Mucosa of rectum (tissue), 2 donors: ENCODE measurements around the gene FBXL17.

Source experiments
- H3K27ac ChIP-seq, 2 donors: one replicate each; pipeline ENCODE4 v1.7.0; 2013; ENCODE audit warnings: inconsistent platforms in 2 of 2, low read depth in 2 of 2, low read length in 2 of 2
- H3K27me3 ChIP-seq, 2 donors: one replicate each; pipeline ENCODE4 v1.7.0; 2013; ENCODE audit warnings: low read length in 2 of 2; ENCODE audit not compliant: control insufficient read depth in 2 of 2, insufficient read depth in 2 of 2
- H3K36me3 ChIP-seq, 2 donors: one replicate each; pipeline ENCODE4 v1.7.0; 2013; ENCODE audit warnings: low read length in 2 of 2; ENCODE audit not compliant: control insufficient read depth in 2 of 2, insufficient read depth in 2 of 2
- H3K4me1 ChIP-seq, 2 donors: one replicate each; pipeline ENCODE4 v1.7.0; 2013; ENCODE audit warnings: low read length in 2 of 2, mild to moderate bottlenecking in 1 of 2; ENCODE audit not compliant: control insufficient read depth in 2 of 2, insufficient read depth in 2 of 2
- H3K4me3 ChIP-seq, 2 donors: one replicate each; pipeline ENCODE4 v1.7.0; 2013; ENCODE audit warnings: low read length in 2 of 2
- H3K9ac ChIP-seq, 2 donors: one replicate each; pipeline ENCODE4 v1.7.0; 2013; ENCODE audit warnings: low read length in 2 of 2, low read depth in 1 of 2, mild to moderate bottlenecking in 1 of 2
- H3K9me3 ChIP-seq, 2 donors: one replicate each; pipeline ENCODE4 v1.7.0; 2013; ENCODE audit warnings: low read length in 2 of 2; ENCODE audit not compliant: control insufficient read depth in 2 of 2
- donor health status: healthy.
- donor health status: Normal muscosa, but diverticular disease.

Gene FBXL17

DNA sequence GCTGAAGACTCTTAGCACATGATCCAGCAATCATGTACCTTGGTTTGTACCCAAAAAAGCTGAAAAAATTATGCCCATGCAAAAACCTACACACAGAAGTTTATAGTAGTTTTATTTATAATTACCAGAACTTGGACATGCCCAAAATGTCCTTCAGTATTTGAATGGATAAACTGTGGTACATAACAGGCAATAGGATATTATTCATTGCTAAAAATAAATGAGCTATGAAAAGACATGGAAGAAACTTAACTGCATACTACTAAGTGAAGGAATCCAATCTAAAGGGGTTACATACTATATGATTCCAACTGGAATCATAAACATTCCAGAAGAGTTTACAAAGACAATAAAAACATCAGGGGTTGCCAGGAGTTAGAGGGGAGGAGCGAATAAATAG is 25.6 kb downstream of the FBXL17 start:
- Histone ChIP-seq H3K4me1 (no peaks in the 10 kb centered on the region), H3K4me3 (no peak overlapping the region), H3K27ac (no peak overlapping the region), H3K27me3 (no peaks in the 10 kb centered on the region), H3K9ac (no peak overlapping the region), H3K36me3 (no peaks in the 10 kb centered on the region), H3K9me3 (no peaks in the 10 kb centered on the region)

DNA sequence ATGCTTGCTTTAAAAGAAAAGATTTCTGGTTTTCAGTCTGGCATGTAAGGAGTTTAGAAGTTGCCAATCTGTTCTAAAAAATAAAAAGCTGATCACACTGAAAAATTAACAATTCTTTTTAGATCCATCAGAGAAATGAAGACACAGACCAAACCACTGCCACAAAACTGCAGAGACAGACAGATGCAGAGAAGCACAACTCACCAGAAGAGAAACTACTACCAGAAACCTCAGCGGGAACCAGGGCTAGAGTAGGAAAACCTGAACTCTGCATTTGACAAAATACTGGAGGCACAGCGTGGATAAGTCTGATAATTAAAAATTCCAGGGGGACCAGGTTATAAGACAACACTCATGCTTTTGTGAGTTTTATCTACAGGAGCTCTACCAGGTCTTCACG is 28.8 kb downstream of the FBXL17 start:
- H3K4me1 ChIP-seq = no peaks in the 10 kb centered on the region
- H3K4me3 ChIP-seq = no peak overlapping the region
- no peaks in the 10 kb centered on the region for H3K9me3 ChIP-seq

DNA sequence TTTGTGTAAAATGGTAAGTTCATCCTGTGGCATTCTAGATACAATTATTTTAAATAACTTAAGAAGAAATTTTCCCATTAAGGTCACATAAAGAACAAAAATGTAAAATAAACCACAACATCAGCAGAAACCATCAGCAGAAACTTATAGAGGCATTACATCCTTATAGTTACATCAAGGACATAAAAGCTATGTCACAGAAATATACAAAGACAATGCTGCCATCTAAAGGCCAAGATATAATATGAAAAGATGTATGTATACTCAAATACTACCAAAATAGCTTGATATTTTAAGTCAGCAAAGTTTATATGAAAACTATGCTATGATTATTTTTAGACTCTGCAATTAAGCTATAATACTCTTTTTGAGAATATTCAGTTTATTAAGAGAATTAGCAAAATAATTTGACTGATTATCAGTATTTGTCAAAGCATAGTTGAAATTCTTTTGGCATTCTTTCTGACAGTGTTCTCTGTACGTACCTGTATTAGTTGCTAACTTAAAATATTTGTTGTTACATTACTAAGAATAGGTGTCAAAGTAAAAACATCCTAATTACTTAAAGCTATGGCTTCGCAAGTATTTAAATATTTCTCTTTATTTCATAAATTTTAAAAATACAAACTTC is 36.2 kb downstream of the FBXL17 start:
- Histone ChIP-seq H3K36me3 (no peaks in the 10 kb centered on the region), H3K4me3 (no peak overlapping the region), H3K27me3 (no peaks in the 10 kb centered on the region), H3K9ac (no peak overlapping the region), H3K4me1 (peaks cover 0 to 6% of the 10 kb centered on the region in 2 donors), H3K27ac (no peak overlapping the region), H3K9me3 (no peaks in the 10 kb centered on the region)

More for the DNA sequence above, 28.8 kb downstream of the FBXL17 start:
- H3K36me3 ChIP-seq = no peaks in the 10 kb centered on the region
- no peak overlapping the region for H3K9ac ChIP-seq
- H3K27ac ChIP-seq = no peak overlapping the region
- H3K27me3 ChIP-seq = no peaks in the 10 kb centered on the region

DNA sequence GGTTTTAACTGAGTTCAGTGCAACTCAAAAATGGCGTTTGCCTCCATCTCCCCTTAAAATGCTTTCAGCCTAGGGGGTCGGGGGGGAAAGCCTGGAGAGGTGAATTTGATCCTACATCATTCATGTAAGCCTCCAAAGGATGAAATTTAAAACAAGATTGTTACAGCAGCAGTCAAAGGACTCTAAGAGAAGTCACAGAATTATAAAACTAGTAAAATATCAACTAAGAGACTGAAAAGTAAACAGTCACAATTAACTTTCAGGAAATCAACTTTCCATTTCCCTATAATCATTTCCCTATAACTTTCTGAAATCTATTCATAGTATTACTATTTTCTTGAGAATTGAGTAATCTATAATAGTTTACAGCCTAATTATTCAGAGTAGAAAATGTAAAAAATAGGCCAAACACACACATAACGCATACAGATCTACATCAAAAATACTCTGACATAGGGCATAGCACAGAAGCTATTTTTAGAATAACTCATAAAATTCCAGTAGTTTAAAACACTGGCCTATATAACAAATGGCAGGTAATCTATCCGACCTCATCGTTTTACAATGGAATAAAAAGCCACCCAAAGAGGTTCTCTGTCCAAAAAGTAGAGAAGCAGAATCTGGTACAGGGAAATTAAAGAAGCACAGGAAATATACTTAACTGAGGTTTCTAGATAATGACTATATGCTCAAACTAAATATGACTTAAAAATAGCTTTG is 37.6 kb downstream of the FBXL17 start:
- H3K36me3 ChIP-seq = no peaks in the 10 kb centered on the region
- H3K27me3 ChIP-seq = no peaks in the 10 kb centered on the region
- H3K4me1 ChIP-seq = peaks cover 0 to 6% of the 10 kb centered on the region in 2 donors
- H3K4me3 ChIP-seq = no peak overlapping the region
- no peaks in the 10 kb centered on the region for H3K9me3 ChIP-seq
- H3K27ac ChIP-seq = peak overlapping the region; percentile 29 to 45
- H3K9ac ChIP-seq = no peak overlapping the region

DNA sequence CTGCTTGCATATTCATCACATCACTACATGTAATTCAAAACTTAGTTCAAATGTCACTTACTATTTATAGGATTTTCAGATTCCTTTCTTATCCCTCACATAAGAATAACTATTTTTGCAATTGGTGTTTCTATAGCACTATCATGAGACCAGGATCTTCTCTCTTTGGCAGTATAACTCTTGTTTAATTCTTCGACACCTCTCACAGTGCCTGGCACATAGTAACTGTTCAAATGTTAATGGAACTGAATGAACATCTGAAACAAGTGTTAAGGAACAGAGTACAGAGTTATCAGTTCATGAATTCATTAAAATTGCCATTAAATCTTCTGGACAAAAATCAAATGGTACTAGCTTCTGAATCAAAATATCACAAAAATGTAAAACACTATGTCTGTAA is 40.0 kb downstream of the FBXL17 start:
- no peaks in the 10 kb centered on the region for H3K27me3 ChIP-seq
- H3K4me3 ChIP-seq = no peak overlapping the region
- peaks cover 0 to 6% of the 10 kb centered on the region in 2 donors for H3K4me1 ChIP-seq
- no peak overlapping the region for H3K27ac ChIP-seq
- H3K9ac ChIP-seq = no peak overlapping the region
- H3K9me3 ChIP-seq = no peaks in the 10 kb centered on the region
- no peaks in the 10 kb centered on the region for H3K36me3 ChIP-seq

DNA sequence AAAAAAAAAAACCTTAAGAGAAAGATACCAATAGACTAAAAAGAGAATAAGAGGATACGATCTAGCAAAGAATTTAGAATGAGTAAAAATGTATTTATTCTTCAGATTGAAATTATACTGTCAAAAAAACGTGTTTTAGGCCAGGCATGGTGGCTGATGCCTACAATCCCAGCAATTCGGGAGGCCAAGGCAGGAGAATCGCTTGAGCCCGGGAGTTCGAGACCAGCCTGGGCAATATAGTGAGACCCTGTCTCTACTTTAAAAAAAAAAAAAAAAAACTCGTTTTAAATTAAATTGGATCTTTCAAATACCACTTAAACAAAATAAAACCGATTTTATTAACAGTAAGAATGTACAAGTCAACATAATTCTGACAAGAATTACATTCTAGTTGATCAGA is 41.8 kb downstream of the FBXL17 start:
- Histone ChIP-seq H3K36me3 (no peaks in the 10 kb centered on the region), H3K4me3 (no peak overlapping the region), H3K4me1 (peaks cover 0 to 6% of the 10 kb centered on the region in 2 donors)

DNA sequence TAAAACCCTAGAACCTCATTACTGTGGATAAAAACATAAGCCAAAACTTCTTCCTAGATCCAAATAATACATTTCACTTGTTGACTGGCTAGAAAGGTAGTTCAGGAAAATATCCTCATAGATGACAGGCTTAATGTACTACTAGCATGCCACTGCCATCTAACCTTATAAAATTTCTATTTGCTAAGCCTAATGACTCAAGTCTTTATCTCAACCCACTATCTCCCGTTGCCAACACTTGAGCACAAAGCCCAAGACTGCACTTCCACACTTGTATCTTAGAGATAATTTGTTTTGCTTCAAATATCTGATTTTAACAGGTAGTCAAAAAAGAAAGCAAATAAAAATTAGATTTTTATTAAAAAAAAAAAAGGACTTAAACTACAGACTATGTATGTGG is 42.7 kb downstream of the FBXL17 start:
- H3K9me3 ChIP-seq = no peaks in the 10 kb centered on the region
- H3K27me3 ChIP-seq = no peaks in the 10 kb centered on the region
- peaks cover 0 to 6% of the 10 kb centered on the region in 2 donors for H3K4me1 ChIP-seq
- H3K36me3 ChIP-seq = peaks cover 0 to 2% of the 10 kb centered on the region in 2 donors
- no peak overlapping the region for H3K4me3 ChIP-seq
- no peak overlapping the region for H3K9ac ChIP-seq
- no peak overlapping the region for H3K27ac ChIP-seq

More for the DNA sequence above, 41.8 kb downstream of the FBXL17 start:
- H3K27ac ChIP-seq = no peak overlapping the region
- H3K9ac ChIP-seq = no peak overlapping the region
- H3K27me3 ChIP-seq = no peaks in the 10 kb centered on the region
- H3K9me3 ChIP-seq = no peaks in the 10 kb centered on the region

DNA sequence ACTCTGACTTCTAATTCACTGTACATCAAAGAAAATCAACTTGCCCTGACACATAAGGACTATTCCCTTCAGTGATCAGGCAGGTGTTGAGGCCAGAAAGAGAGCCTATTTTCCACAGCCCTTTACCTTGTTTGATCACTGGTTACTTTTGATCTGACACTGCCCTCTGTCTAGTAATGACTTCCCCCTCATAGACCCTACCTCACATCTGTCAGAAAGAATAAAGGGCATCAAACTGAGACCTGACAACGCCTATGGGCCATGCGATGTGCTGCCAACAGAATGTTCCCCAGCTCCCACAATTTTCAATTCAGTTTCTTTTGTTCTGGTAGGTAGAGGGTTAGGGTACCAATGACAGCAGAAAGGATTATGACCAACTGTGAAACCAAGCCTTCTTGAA is 47.7 kb downstream of the FBXL17 start:
- Histone ChIP-seq H3K4me3 (no peak overlapping the region), H3K9me3 (no peaks in the 10 kb centered on the region), H3K27ac (no peak overlapping the region), H3K9ac (no peak overlapping the region), H3K4me1 (no peaks in the 10 kb centered on the region), H3K27me3 (no peaks in the 10 kb centered on the region), H3K36me3 (peaks cover 0 to 3% of the 10 kb centered on the region in 2 donors)

DNA sequence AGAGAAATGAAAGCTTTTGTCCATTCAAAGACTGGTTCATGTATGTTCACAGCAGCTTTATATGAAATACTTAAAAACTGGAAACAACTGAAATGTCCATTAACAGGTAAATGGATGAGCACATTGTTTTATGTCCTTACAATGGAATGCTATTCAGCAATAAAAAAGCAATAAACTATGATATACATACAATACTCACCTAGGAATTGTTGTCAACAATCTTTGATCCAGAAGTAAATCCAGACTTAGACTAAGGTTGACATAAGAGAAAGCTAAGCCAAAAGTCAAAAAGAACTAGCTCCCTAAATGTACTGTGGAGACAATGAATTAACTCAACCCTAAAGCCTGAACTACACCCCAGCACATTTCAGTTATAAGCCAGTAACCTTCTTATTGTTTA is 54.9 kb downstream of the FBXL17 start:
- Histone ChIP-seq H3K9me3 (no peaks in the 10 kb centered on the region), H3K27me3 (no peaks in the 10 kb centered on the region), H3K36me3 (no peaks in the 10 kb centered on the region), H3K27ac (no peak overlapping the region), H3K9ac (no peak overlapping the region), H3K4me1 (no peaks in the 10 kb centered on the region), H3K4me3 (no peak overlapping the region)

DNA sequence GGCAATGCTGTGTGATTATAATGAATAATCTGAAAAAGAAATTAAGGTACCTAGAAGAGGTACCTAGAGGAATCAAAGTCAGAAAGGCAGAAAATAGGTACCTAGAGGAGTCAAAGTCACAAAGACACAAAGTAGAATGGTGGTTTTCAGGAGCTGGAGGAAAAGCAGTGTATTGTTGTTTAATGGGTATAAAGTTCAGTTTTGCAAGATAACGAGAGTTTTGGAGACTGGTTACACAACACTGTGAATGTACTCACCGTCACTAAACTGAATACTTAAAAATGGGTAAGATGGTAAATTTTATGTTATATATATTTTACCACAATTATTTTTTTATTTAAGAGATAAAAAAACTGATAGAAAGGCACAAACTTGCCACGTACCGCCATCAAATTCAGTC is 57.0 kb downstream of the FBXL17 start:
- no peaks in the 10 kb centered on the region for H3K27me3 ChIP-seq
- H3K4me1 ChIP-seq = no peaks in the 10 kb centered on the region
- no peaks in the 10 kb centered on the region for H3K9me3 ChIP-seq
- no peak overlapping the region for H3K9ac ChIP-seq
- no peak overlapping the region for H3K4me3 ChIP-seq
- H3K27ac ChIP-seq = no peak overlapping the region
- no peaks in the 10 kb centered on the region for H3K36me3 ChIP-seq
